Effector CD8-positive, alpha-beta T cell (primary cell): ENCODE data around the gene AKAIN1.

ENCODE experiments used
- DNase-seq: peaks from one replicate; lab custom pipeline; 2025; lab: John Stamatoyannopoulos, UW

The AKAIN1 gene

GRCh38 chr18:5093902-5094301, 103.2 kb downstream of the AKAIN1 start:
- DNase-seq: no peak
